OCI-LY1 (cell line): Measurements from ENCODE around the gene CTBP2.

Experiments used
- H2AFZ ChIP-seq: fragments of 200-600 bp; sonication (generic), shearing (Covaris generic); 2 replicates; pipeline ENCODE4 v1.6.0; 2014; ENCODE audit warnings: antibody characterized with exemption, mild to moderate bottlenecking, low read length
- H3F3A ChIP-seq: fragments of 200-600 bp; sonication (generic), shearing (Covaris generic); 2 replicates; pipeline ENCODE4 v1.6.0; 2014; ENCODE audit warnings: mild to moderate bottlenecking, antibody characterized with exemption, low read length, moderate library complexity; ENCODE audit not compliant: insufficient read depth
- H3K27ac ChIP-seq: fragments of 200-600 bp; sonication (generic); 2 replicates; pipeline ENCODE4 v1.5.1; 2014; ENCODE audit warnings: low read length, mixed run types, mild to moderate bottlenecking, low read depth; ENCODE audit not compliant: poor library complexity, severe bottlenecking
- H3K27me3 ChIP-seq: fragments of 200-600 bp; sonication (generic); 2 replicates; pipeline ENCODE4 v1.6.0; 2014; ENCODE audit warnings: antibody characterized with exemption, mild to moderate bottlenecking, low read length, moderate library complexity; ENCODE audit not compliant: insufficient read depth
- H3K36me3 ChIP-seq: fragments of 200-600 bp; sonication (generic); 2 replicates; pipeline ENCODE4 v1.6.1; 2014; ENCODE audit warnings: mild to moderate bottlenecking, antibody characterized with exemption, low read length, moderate library complexity, mixed read lengths; ENCODE audit not compliant: insufficient read depth
- H3K4me1 ChIP-seq: fragments of 200-600 bp; sonication (generic); 2 replicates; pipeline ENCODE4 v1.5.1; 2014; ENCODE audit warnings: mild to moderate bottlenecking, low read length, moderate library complexity; ENCODE audit not compliant: insufficient read depth, severe bottlenecking
- H3K4me2 ChIP-seq: fragments of 200-600 bp; sonication (generic), shearing (Covaris generic); 2 replicates; pipeline ENCODE4 v1.6.1; 2014; ENCODE audit warnings: low read length
- H3K4me3 ChIP-seq: fragments of 200-600 bp; sonication (generic); 2 replicates; pipeline ENCODE4 v1.5.1; 2014; ENCODE audit warnings: low read length, low read depth, mild to moderate bottlenecking, mixed read lengths; ENCODE audit not compliant: poor library complexity, severe bottlenecking
- H3K79me2 ChIP-seq: fragments of 200-600 bp; shearing (Covaris generic); 2 replicates; pipeline ENCODE4 v1.6.1; 2016; ENCODE audit warnings: mixed run types, low read length, mixed read lengths; ENCODE audit not compliant: insufficient read depth
- H3K9ac ChIP-seq: fragments of 200-600 bp; sonication (generic), shearing (Covaris generic); 2 replicates; pipeline ENCODE4 v1.6.1; 2014; ENCODE audit warnings: mild to moderate bottlenecking, low read length, mixed read lengths
- H3K9me2 ChIP-seq: fragments of 200-600 bp; sonication (generic), shearing (Covaris generic); 2 replicates; pipeline ENCODE4 v1.6.1; 2014; ENCODE audit warnings: low read depth, mild to moderate bottlenecking, low read length, mixed read lengths
- H3K9me3 ChIP-seq: fragments of 200-600 bp; shearing (Covaris generic); 2 replicates; pipeline ENCODE4 v1.6.1; 2014; ENCODE audit warnings: low read length, mixed read lengths
- H4K20me1 ChIP-seq: fragments of 200-600 bp; sonication (generic), shearing (Covaris generic); 2 replicates; pipeline ENCODE4 v1.6.0; 2016; ENCODE audit warnings: mild to moderate bottlenecking, low read length; ENCODE audit not compliant: insufficient read depth
- CTCF ChIP-seq: fragments of 200-600 bp; sonication (generic), shearing (Covaris generic); IDR thresholded peaks from 2 replicates; pipeline ENCODE4 v1.5.1; 2017; ENCODE audit warnings: mild to moderate bottlenecking, antibody characterized with exemption, low read length, moderate library complexity, mixed read lengths
- EZH2 ChIP-seq: fragments of 200-600 bp; sonication (generic), shearing (Covaris generic); IDR thresholded peaks from 2 replicates; pipeline ENCODE4 v1.8.0; 2017; ENCODE audit warnings: borderline replicate concordance, mixed run types, mild to moderate bottlenecking, antibody characterized with exemption, low read length, moderate library complexity, mixed read lengths

CTBP2 gene

GRCh38 chr10:125149680-125150047 is 10.7 kb downstream of the CTBP2 start:
- H3K27me3 ChIP-seq, result peaks cover 10% of the 10 kb centered on the region; the same call in 1 of the 2 replicates
- H3K36me3 ChIP-seq, result no peaks in the 10 kb centered on the region
- H3F3A ChIP-seq, result no peaks in the 10 kb centered on the region
- no peak overlapping the region for H3K4me2 ChIP-seq
- H3K4me1 ChIP-seq, result no peaks in the 10 kb centered on the region
- H3K27ac ChIP-seq, result no peak overlapping the region
- no peak overlapping the region for H2AFZ ChIP-seq
- no peaks in the 10 kb centered on the region for H3K9me3 ChIP-seq
- H3K79me2 ChIP-seq, result no peaks in the 10 kb centered on the region
- no peaks in the 10 kb centered on the region for H3K9me2 ChIP-seq
- H3K9ac ChIP-seq, result no peak overlapping the region
- no peaks in the 10 kb centered on the region for H4K20me1 ChIP-seq
- no peak overlapping the region for H3K4me3 ChIP-seq
- no peak for TF ChIP-seq EZH2
- TF ChIP-seq CTCF, result no peak

- Histone ChIP-seq H3K36me3 (no peaks in the 10 kb centered on the region), H4K20me1 (no peaks in the 10 kb centered on the region), H3K9me3 (no peaks in the 10 kb centered on the region), H3K4me3 (no peak overlapping the region), H3K4me1 (no peaks in the 10 kb centered on the region), H2AFZ (no peak overlapping the region), H3K9ac (no peak overlapping the region), H3K79me2 (no peaks in the 10 kb centered on the region), H3K4me2 (no peak overlapping the region), H3K9me2 (no peaks in the 10 kb centered on the region), H3F3A (no peaks in the 10 kb centered on the region), H3K27ac (no peak overlapping the region), H3K27me3 (peaks cover 10% of the 10 kb centered on the region; the same call in 1 of the 2 replicates)
- TF ChIP-seq CTCF (no peak), EZH2 (no peak)
These were observed 11.2 kb downstream of the CTBP2 start for GRCh38 chr10:125149036-125149679.

GRCh38 chr10:125148528-125148927 is 11.8 kb downstream of the CTBP2 start:
- no peak overlapping the region for H2AFZ ChIP-seq
- H3K36me3 ChIP-seq, result no peaks in the 10 kb centered on the region
- H3K9me2 ChIP-seq, result no peaks in the 10 kb centered on the region
- H3K79me2 ChIP-seq, result no peaks in the 10 kb centered on the region
- no peaks in the 10 kb centered on the region for H3K4me1 ChIP-seq
- no peak overlapping the region for H3K9ac ChIP-seq
- H3K4me3 ChIP-seq, result no peak overlapping the region
- H3K27ac ChIP-seq, result no peak overlapping the region
- H3K9me3 ChIP-seq, result no peaks in the 10 kb centered on the region
- no peak overlapping the region for H3K4me2 ChIP-seq
- H3F3A ChIP-seq, result no peaks in the 10 kb centered on the region
- H4K20me1 ChIP-seq, result no peaks in the 10 kb centered on the region
- H3K27me3 ChIP-seq, result peaks cover 10% of the 10 kb centered on the region; the same call in 1 of the 2 replicates
- TF ChIP-seq EZH2, result no peak
- no peak for TF ChIP-seq CTCF
